Stimulated activated CD4-positive, alpha-beta T cell treated with anti-CD3 and anti-CD28 coated beads, Interleukin-4, amount 100 ng/mL, for 48 hours (primary cell): ENCODE data around the gene ASGR1.
"Not testable (repeated sequence)": the region's sequence is repeated elsewhere in the genome, so short reads cannot be mapped to it uniquely, and the experiment has no call there.

ENCODE experiments used
- DNase-seq, 2 donors: peaks; one replicate each; pipeline ENCODE4 v3.0.0-alpha.2; 2020; ENCODE audit warnings: low read depth in 2 of 2

ASGR1 gene

GRCh38 chr17:7166873-7167272 is 12.3 kb downstream of the ASGR1 start:
- DNase-seq, result no peak

GRCh38 chr17:7159571-7159970 is 19.6 kb downstream of the ASGR1 start:
- DNase-seq, result not testable (repeated sequence)

DNA sequence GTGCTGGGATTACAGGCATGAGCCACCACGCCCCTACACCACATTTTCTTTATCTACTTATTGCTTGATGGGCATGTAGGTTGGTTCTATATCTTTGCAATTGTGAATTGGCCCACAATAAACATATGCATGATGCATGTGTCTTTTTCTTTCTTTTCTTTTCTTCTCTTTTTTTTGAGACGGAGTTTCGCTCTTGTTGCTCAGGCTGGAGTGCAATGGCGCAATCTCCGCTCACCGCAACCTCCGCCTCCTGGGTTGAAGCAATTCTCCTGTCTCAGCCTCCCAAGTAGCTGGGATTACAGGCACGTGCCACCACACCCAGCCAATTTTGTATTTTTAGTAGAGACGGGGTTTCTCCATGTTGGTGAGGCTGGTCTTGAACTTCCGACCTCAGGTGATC is 20.7 kb downstream of the ASGR1 start:
- DNase-seq, result not testable (repeated sequence)

GRCh38 chr17:7156342-7156940 is 22.7 kb downstream of the ASGR1 start:
- no peak for DNase-seq

- no peak for DNase-seq
These were observed 31.4 kb downstream of the ASGR1 start for GRCh38 chr17:7147772-7148171.

- no peak for DNase-seq
These were observed 33.1 kb downstream of the ASGR1 start for GRCh38 chr17:7146115-7146514.

DNA sequence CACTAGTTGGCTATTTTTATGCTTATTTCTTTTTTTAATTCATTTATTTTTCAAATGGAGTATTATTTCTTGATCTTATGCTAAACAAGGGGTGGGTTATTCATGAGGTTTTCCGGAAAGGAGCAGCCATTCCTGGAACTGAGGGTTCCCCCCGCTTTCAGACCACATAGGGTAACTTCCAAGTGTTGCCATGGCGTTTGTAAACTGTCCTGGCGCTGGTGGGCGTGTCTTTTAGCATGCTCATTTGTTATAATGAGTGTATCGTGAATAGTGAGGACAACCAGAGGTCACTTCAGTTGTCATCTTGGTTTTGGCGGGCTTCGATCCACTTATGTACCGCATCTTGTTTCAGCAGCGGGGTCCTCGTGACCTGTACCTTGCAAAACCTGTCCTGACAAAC is 35.0 kb downstream of the ASGR1 start:
- no peak for DNase-seq

GRCh38 chr17:7141824-7142223 is 37.3 kb downstream of the ASGR1 start:
- no peak for DNase-seq

DNA sequence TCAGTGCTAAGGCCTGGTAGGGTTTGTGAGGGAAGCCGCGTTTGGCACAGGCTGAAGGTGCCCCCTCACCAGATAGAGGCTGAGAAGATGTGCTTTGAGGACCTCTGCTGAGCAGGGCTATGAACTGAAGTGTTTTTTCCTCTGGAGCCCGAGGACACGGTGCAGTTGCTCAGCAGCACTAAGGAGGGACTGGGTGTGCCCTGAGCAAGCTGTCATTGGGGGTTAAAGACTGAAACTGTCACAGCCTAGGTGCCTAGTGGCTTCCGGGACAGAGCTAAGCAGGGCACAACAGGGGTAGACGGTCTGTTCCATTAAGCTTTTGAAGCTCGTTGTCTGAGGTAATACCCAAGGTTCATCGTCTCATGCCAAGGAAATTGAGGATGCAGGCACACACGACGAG is 39.8 kb downstream of the ASGR1 start:
- DNase-seq, result no peak

GRCh38 chr17:7138800-7139381 is 40.3 kb downstream of the ASGR1 start:
- no peak for DNase-seq

GRCh38 chr17:7137171-7137943 is 41.8 kb downstream of the ASGR1 start:
- no peak for DNase-seq

- peak; percentile 66 to 77 for DNase-seq
These were observed 42.8 kb downstream of the ASGR1 start for GRCh38 chr17:7136266-7136877.

GRCh38 chr17:7133916-7134315 is 45.3 kb downstream of the ASGR1 start:
- DNase-seq, result no peak

DNA sequence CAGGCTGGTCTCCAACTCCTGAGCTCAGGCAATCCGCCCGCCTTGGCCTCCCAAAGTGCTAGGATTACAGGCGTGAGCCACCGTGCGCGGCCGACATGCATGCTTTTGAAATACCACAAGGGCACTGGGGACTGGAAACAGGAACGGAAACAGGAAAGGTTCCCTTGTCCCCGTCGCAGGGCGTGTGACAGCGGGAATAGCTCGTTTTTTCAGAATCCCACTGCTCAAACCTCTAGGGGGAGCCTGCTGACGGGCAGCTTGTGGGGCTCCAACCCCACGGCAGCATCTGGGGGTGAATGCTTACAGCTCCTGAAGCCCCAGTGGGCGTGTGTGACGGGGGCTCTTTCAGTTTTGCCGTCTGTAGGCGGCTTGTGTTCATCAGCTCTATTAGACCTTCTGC is 45.7 kb downstream of the ASGR1 start:
- DNase-seq, result peak; percentile 18 to 30

DNA sequence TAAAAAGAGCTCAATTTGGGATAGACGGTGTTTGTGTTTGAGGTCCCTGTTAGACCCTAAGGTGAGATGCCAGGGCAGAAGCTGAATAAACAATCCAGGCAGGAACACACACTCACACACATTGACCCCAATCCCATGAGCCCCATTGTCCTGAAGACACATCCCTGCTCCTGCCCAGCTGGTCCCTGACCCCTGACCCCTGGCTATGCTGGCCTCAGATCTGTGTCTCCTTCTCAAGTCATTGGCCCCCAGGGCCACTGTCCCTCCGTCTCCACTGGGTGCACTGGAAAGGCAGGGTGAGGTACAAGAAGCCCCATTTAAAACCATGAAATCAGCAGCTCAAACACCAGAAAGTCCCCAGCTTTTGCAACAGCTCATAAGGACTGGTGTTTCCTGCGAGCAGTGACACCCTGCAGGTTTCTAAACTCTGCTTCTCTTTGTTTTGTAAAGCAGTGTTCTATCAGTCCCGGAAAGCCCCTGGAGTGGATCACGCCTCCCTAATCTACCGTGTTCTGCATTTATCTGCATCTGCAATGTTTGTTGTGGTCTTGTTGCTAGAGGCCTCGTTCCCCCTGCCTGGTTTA is 46.6 kb downstream of the ASGR1 start:
- DNase-seq, result peak in 1 of 2 donors; percentile 28

- DNase-seq, result no peak
These were observed 47.8 kb downstream of the ASGR1 start for GRCh38 chr17:7131423-7131791.

GRCh38 chr17:7130621-7131422 is 48.3 kb downstream of the ASGR1 start:
- no peak for DNase-seq

- DNase-seq, result no peak
These were observed 49.9 kb downstream of the ASGR1 start for GRCh38 chr17:7129311-7129710.

DNA sequence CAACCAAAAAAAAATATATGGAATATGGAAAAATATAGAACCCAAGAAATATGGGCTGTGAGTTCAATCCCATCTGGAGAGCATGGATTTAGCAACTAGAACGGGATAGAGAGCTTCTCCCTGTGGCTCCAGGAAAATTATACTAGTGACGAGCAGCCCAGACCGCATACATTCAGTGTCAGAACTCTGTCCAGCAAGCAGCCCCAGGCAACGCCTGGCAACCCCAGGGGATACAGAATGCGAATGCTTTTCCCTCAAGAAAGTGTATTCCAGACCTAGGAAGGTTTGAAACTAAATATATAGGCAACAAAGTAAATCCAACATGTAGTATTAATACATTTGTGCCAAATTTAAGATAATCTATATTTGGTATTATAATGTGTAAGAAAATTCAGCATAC is 51.0 kb downstream of the ASGR1 start:
- no peak for DNase-seq

GRCh38 chr17:7127501-7127900 is 51.7 kb downstream of the ASGR1 start:
- not testable (repeated sequence) for DNase-seq

DNA sequence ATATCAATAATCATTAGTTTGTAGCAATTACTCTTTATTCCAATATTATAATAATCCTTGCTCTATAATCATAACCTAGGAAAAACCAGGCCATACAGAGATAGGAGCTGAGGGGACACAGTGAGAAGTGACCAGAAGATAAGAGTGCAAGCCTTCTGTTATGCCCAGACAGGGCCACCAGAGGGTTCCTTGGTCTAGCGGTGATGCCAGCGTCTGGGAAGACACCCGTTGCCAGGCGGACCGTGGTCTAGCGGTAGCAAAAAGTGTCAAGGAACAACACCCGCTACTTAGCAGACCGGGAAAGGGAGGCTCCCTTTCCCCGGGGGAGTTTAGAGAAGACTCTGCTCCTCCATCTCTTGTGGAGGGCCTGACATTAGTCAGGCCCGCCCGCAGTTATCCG is 52.8 kb downstream of the ASGR1 start:
- not testable (repeated sequence) for DNase-seq

- DNase-seq, result no peak
These were observed 54.2 kb downstream of the ASGR1 start for GRCh38 chr17:7124923-7125322.
